Astrocyte of the cerebellum (primary cell): ENCODE data around the gene PIANP.
"Not testable (repeated sequence)": the region's sequence is repeated elsewhere in the genome, so short reads cannot be mapped to it uniquely, and the experiment has no call there.

Experiments used
- DNase-seq: peaks from one replicate; pipeline ENCODE4 v3.0.0-alpha.2; 2011; ENCODE audit warnings: low read depth
- H3K4me3 ChIP-seq: 2 replicates; pipeline ENCODE4 v1.5.1; 2011; ENCODE audit warnings: mild to moderate bottlenecking, low read depth, low read length, moderate library complexity
- CTCF ChIP-seq: IDR thresholded peaks from 2 replicates; pipeline ENCODE4 v1.5.1; 2012; ENCODE audit warnings: low read length, low read depth, moderate library complexity, mild to moderate bottlenecking; ENCODE audit errors: missing control alignments
- in situ Hi-C: cut with HindIII; loops from 2 replicates; pipeline ENCODE4 v1.10.0; 2017; ENCODE audit warnings: low sequenced_read_pairs

The PIANP gene

DNA sequence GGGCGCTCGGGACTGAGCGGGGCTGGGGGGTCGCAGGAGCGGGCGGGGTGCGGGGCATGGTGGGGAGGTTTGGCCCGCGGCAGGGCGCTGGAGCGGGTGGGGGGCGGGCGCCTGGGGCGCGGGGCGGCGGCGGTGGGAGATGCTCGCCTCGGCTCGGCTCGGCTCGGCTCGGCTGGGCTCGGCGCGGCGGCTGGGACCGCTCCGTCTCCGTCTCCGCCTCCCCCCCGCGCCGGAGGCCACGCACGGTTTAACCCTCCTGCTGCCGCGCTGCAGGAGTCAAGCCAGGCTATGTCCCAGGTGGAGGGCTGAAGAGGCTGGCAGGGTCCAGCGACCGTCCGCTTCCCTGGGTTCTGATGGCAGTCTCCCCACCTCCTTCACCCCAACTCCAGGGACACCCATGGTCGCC is at the start of gene PIANP:
Gene PIANP (minus strand): TSS at position 170 of the 406 bp plus-strand sequence. CDS start 2,754 bp downstream, outside the sequence.
- H3K4me3 ChIP-seq = peak within 1 kb of the TSS; percentile 58
- no peak for TF ChIP-seq CTCF
- DNase-seq = no peak
- in situ Hi-C loops = no loop called here

- no peak for DNase-seq
- no peak for TF ChIP-seq CTCF
- H3K4me3 ChIP-seq = no peak overlapping the region
- in situ Hi-C loops = no loop called here
Measured at GRCh38 chr12:6748761-6749160, 48.1 kb upstream of the PIANP start.

- TF ChIP-seq CTCF = no peak
- in situ Hi-C loops = no loop called here
- DNase-seq = no peak
- H3K4me3 ChIP-seq = no peak overlapping the region
Measured at GRCh38 chr12:6747216-6747615, 46.6 kb upstream of the PIANP start.

DNA sequence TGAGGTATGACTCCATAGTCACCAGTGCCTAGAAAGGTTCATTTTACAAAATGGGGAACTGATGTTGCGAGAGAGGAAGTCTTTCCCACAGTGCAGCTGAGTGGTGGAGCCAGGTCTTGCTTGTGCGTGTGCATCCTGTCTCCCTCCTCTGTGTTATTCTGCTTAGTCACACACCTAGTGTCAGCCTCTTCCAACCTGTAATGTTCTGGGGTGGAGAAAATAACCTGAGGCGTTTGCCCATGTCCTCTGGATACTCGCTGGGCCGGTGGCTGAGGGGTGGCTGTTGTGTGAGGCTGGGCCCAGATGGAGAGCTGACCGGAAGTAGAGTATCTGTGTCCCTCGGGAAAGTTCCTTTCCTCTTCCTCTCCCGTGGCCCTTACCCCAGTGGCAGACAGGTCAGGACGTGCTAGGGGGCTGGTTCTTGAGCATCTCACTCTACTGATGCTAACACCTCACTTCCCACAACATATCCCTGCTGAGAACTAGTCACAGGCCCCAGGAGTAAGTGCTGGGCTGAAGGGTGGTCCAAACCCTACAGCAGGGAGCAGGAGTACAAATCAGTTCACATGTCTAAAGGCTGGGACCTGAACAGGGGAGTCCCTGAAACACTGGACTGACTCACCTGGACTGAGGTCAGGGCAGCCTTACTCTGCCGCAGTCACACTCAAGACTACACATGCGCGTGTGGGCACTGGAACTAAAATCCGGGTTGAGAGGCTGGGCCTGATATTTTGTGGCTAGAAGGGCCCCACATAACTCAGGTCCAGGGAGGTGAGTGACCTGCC is 45.3 kb upstream of the PIANP start:
- no peak for TF ChIP-seq CTCF
- in situ Hi-C loops = no loop called here
- H3K4me3 ChIP-seq = no peak overlapping the region
- DNase-seq = no peak

DNA sequence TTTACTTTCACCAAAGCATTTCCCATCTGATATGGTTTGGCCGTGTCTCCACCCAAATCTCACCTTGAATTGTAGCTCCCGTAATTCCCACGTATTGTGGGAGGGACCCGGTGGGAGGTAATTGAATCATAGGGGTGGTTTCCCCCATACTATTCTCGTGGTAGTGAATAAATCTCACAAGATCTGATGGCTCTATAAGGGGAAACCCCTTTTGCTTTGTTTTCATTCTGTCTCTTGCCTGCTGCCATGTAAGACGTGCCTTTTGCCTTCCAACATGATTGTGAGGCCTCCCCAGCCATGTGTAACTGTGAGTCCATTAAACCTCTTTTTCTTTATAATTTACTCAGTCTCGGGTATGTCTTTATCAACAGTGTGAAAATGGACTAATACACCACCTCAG is 42.7 kb upstream of the PIANP start:
- DNase-seq, in situ Hi-C loops: not testable (repeated sequence)

GRCh38 chr12:6742834-6743233 is 42.2 kb upstream of the PIANP start:
- no peak for DNase-seq
- no peak for TF ChIP-seq CTCF
- in situ Hi-C loops = no loop called here
- H3K4me3 ChIP-seq = no peak overlapping the region

More for the DNA sequence above, 42.7 kb upstream of the PIANP start:
- not testable (repeated sequence) for H3K4me3 ChIP-seq

- in situ Hi-C loops, H3K4me3 ChIP-seq, DNase-seq: not testable (repeated sequence)
Measured at GRCh38 chr12:6742080-6742479, 41.5 kb upstream of the PIANP start.
